Measurements from ENCODE around the gene ATP12A.

Gene ATP12A

DNA sequence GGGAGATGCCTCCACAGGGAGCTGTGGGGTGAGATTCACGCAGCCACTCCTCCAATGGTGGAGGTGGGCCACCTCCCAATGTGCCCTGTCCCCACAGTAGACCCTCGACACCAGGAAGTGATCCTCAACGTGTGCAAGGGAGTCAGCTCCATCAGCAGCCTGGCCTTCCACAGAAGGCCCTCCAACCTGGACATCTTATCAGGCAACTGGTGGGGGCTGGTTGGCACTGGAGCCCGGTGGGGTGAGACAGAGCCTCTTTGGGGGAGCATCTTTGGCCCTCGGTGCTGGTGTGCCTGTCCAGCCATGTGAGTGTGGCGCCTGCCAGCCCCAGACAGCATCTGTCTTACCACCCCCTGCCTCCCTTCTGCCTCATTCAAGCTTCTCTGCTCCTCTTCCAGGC is 64.0 kb downstream of the ATP12A start:
- Mint-ChIP-seq H3K27me3 (ENCODE audit: low read depth) (peaks cover 49% of the 10 kb centered on the region), H3K9me3 (no peaks in the 10 kb centered on the region), H3K27ac (no peak overlapping the region), H3K36me3 (ENCODE audit: low read depth) (peaks cover 4% of the 10 kb centered on the region), H3K4me3 (no peak overlapping the region), H3K4me1 (ENCODE audit: low read depth) (peaks cover 8% of the 10 kb centered on the region)

DNA sequence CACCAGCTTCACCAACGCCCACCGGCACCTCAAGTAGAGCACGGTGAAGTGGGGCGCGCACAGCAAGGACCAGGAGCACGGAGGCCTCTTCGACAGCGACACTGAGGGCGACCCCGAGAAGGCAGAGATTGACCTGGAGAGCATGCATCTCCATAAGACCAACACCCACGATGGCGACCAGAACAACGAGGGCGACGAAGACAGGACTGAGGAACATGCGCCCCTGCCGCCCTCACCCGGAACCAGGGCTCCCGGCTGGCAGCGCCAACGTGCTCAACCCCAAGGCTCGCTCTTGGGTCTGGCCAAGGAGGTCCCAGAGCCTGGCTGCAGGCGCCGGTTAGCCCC is 65.3 kb downstream of the ATP12A start:
- Mint-ChIP-seq H3K4me1 (ENCODE audit: low read depth) (peaks cover 8% of the 10 kb centered on the region), H3K4me3 (no peak overlapping the region), H3K36me3 (ENCODE audit: low read depth) (peaks cover 4% of the 10 kb centered on the region), H3K27me3 (ENCODE audit: low read depth) (peaks cover 62% of the 10 kb centered on the region), H3K27ac (no peak overlapping the region), H3K9me3 (no peaks in the 10 kb centered on the region)

GRCh38 chr13:24745861-24746617 is 65.8 kb downstream of the ATP12A start:
- Mint-ChIP-seq H3K27ac (no peak overlapping the region), H3K9me3 (no peaks in the 10 kb centered on the region), H3K4me1 (ENCODE audit: low read depth) (peaks cover 8% of the 10 kb centered on the region), H3K36me3 (ENCODE audit: low read depth) (peaks cover 4% of the 10 kb centered on the region), H3K4me3 (no peak overlapping the region), H3K27me3 (ENCODE audit: low read depth) (peaks cover 67% of the 10 kb centered on the region)

GRCh38 chr13:24746618-24747247 is 66.5 kb downstream of the ATP12A start:
- peaks cover 74% of the 10 kb centered on the region for H3K27me3 Mint-ChIP-seq (ENCODE audit: low read depth)
- H3K27ac Mint-ChIP-seq, result no peak overlapping the region
- H3K9me3 Mint-ChIP-seq, result no peaks in the 10 kb centered on the region
- H3K4me3 Mint-ChIP-seq, result peak overlapping the region; percentile 73
- H3K4me1 Mint-ChIP-seq (ENCODE audit: low read depth), result peaks cover 8% of the 10 kb centered on the region
- peaks cover 4% of the 10 kb centered on the region for H3K36me3 Mint-ChIP-seq (ENCODE audit: low read depth)

GRCh38 chr13:24747248-24748060 is 67.2 kb downstream of the ATP12A start:
- Mint-ChIP-seq H3K9me3 (no peaks in the 10 kb centered on the region), H3K4me3 (peak overlapping the region; percentile 73), H3K27me3 (ENCODE audit: low read depth) (peaks cover 76% of the 10 kb centered on the region), H3K4me1 (ENCODE audit: low read depth) (peaks cover 8% of the 10 kb centered on the region), H3K36me3 (ENCODE audit: low read depth) (peaks cover 4% of the 10 kb centered on the region), H3K27ac (no peak overlapping the region)

DNA sequence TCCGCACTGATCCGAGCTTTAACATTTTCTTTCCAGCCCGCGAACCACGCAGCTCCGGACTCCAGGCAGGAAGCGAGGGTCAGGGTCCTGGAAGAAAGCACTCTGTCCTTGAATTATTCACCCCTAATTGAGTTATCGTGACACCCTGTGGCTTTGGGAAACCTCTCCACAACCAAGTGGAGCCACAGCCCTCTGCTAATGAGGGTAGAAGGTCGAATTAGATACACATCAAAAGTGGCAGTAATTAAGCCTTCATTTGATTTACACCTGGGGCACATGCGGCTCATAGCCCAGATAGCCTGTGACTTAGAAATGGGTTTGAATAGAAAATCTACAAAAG is 67.8 kb downstream of the ATP12A start:
- Mint-ChIP-seq H3K9me3 (no peaks in the 10 kb centered on the region), H3K27me3 (ENCODE audit: low read depth) (peaks cover 76% of the 10 kb centered on the region), H3K4me1 (ENCODE audit: low read depth) (peaks cover 8% of the 10 kb centered on the region), H3K36me3 (ENCODE audit: low read depth) (peaks cover 4% of the 10 kb centered on the region), H3K27ac (no peak overlapping the region), H3K4me3 (peak overlapping the region; percentile 46)

- Mint-ChIP-seq H3K9me3 (no peaks in the 10 kb centered on the region), H3K4me3 (no peak overlapping the region), H3K27ac (no peak overlapping the region), H3K27me3 (ENCODE audit: low read depth) (peaks cover 43% of the 10 kb centered on the region), H3K4me1 (ENCODE audit: low read depth) (no peaks in the 10 kb centered on the region), H3K36me3 (ENCODE audit: low read depth) (no peaks in the 10 kb centered on the region)
Measured at GRCh38 chr13:24759197-24759596, 79.0 kb downstream of the ATP12A start.

Data from T-helper 1 cell treated with Interleukin-12 subunit alpha and Interleukin-12 subunit beta and Interleukin-4 antibody, amounts not matched to agents 30 μg/mL and 1 μg/mL, for 36 hours (primary cell).